GM19099 (cell line): ENCODE measurements around the gene LRRC30.

ENCODE experiments used
- POLR2A ChIP-seq: IDR thresholded peaks from 3 replicates; pipeline ENCODE4 v1.6.1; 2011; ENCODE audit warnings: low read depth; ENCODE audit not compliant: insufficient read length; ENCODE audit errors: extremely low read depth

LRRC30 gene

GRCh38 chr18:7230626-7231349 lies at the start of gene LRRC30:
Gene LRRC30 (plus strand): TSS chr18:7231089. CDS start chr18:7231139, 50 bp downstream.
- TF ChIP-seq POLR2A, result no peak

- no peak for TF ChIP-seq POLR2A
Observed at GRCh38 chr18:7185701-7186100, 45.2 kb upstream of the LRRC30 start.

GRCh38 chr18:7190547-7191156 lies 40.2 kb upstream of the LRRC30 start:
- TF ChIP-seq POLR2A, result no peak

GRCh38 chr18:7191736-7192135 lies 39.2 kb upstream of the LRRC30 start:
- TF ChIP-seq POLR2A, result no peak

DNA sequence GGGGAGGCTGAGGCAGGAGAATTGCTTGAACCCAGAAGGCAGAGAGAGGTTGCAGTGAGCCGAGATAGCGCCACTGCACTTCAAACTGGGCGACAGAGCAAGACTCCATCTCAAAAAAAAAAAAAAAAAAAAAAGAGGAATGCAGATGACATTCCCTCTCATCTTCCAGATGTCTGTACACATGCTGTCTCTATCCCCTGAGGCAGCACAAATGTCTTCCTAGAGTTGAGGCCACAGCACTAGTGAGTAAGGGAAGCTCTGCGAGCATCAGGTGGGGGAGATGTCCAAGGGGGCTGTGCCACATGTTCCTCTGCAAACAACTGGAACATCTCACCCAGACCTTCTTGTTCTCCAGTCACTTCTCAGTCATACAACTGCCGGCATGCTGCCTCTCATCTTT lies 35.6 kb upstream of the LRRC30 start:
- TF ChIP-seq POLR2A, result no peak

- no peak for TF ChIP-seq POLR2A
Observed at GRCh38 chr18:7196421-7196820, 34.5 kb upstream of the LRRC30 start.

- TF ChIP-seq POLR2A, result no peak
Observed at GRCh38 chr18:7197854-7198253, 33.0 kb upstream of the LRRC30 start.

DNA sequence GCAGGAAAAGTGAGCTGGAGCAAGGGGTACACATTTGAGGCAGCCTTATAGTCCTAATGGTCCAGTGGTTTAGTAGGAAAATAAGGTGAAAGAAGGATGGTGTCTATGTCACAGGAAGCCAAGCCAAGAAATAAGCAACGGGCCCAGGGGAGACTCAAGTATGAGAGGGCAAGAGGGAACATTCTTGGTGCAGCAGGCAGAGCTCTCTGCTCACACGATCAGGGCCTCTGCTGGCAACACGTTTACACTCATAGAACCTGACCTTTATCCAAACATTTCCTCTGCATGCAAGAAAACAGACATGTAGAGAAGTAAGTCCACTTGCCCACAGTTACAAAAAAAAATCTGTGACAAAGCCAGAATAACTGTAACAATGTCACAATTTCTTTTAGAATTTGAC lies 32.6 kb upstream of the LRRC30 start:
- TF ChIP-seq POLR2A, result no peak

DNA sequence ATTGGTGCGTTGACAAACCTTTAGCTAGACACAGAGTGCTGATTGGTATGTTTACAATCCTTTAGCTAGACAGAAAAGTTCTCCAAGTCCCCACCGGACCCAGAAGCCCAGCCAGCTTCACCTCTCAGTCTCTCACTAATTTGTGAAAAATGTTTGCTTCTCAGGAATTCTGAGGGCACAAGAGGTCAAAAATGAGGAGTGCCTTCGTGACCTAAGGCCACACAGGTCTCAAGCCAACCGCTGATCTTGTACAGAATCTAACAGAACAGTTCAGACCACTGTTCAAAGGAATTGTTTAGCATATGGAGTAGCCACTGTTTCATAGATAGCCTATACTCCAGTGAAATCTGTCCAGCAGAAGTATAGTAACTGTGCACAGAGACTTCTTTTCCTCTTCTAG lies 29.8 kb upstream of the LRRC30 start:
- no peak for TF ChIP-seq POLR2A

DNA sequence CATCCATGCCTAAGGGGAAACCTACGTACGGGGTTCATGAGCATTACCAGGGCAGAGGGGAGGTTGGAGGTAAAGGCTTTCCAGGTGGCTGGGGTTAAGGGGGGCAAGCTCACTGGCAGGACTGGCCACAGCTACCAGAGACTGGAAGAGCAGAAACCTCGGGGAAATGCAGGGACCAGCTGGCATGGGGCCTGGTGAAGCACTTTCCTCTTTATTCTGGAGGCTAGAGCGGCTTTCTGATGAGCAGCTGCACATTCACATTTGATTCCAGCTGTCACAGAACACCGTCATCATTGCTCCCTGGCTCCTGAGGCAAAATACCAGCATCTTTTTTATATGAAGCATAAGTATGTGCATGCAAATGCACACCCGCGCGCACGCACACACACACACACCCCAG lies 28.7 kb upstream of the LRRC30 start:
- TF ChIP-seq POLR2A, result no peak

DNA sequence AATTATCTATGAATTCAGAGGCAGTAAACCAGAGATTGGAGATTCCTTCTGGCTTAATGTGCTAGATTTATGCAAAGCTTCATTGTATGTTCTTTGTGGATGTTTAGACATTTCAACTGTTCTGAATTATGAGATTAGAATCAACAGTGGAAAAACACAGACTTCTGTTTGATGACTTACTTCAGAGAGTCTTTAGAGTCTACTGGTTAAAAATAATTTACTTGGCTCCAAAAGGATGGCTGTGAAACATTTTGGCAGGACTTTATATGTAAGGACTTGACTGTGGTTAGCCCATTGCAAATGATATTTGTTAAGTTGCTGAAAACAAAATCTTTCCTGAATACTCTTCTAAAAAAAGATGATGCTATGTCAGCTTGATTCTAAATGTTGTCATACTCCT lies 25.5 kb upstream of the LRRC30 start:
- TF ChIP-seq POLR2A, result no peak

DNA sequence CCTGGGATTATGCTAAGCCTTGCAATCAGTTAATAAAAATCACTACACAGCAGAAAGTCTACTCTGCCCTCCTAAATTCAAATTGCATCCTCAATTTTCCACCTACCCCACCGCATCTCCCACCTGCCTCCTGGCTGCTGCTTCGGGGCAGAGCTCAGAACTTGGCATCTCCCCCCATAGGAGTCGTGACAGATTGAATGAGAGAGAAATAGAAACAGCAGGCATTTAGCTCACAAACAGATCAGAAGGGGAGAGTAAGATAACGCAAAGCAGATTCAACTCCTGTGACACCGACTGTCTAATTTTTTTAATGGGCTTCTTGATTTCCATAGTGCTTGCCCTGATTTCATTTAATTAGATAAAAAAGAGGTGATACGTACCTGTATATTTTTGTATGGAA lies 24.7 kb upstream of the LRRC30 start:
- no peak for TF ChIP-seq POLR2A

GRCh38 chr18:7207366-7207915 lies 23.4 kb upstream of the LRRC30 start:
- TF ChIP-seq POLR2A, result no peak

- no peak for TF ChIP-seq POLR2A
Observed at GRCh38 chr18:7221424-7222155, 9.3 kb upstream of the LRRC30 start.

GRCh38 chr18:7224198-7224597 lies 6.7 kb upstream of the LRRC30 start:
- TF ChIP-seq POLR2A, result no peak

DNA sequence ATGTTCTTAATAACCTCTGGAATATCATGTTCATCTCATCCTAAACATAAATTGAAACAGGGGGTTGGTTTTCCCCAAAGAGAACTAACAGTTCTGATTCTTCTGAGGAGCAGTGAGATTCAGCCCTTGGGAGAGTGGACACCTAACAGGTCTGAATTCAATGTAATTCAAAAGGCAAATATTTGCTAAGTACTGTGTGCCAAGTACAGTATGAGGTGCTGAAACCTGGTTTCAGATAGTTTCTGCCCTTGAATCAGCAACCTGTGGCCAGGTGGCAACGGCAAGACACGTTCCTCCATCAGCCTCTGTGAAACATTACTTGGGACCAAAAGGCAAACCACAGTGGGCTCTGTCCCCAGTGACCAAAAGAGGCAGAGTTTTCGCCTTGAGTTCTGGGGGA lies 1.3 kb downstream of the LRRC30 start:
- TF ChIP-seq POLR2A, result no peak
